OCI-LY7 (cell line): Measurements from ENCODE around the gene MED15. TPM values are rescaled to one million over a fixed set of nuclear protein-coding genes. Genes with fewer than 3 reads are reported as not detected.
"Not testable (repeated sequence)": the region's sequence is repeated elsewhere in the genome, so short reads cannot be mapped to it uniquely, and the experiment has no call there.

Source experiments
- BruUV-seq: library from RNA; stranded (reverse); fragments of 400-500 nt; replicated peaks from 2 replicates; lab custom pipeline; 2021; lab: Mats Ljungman, UMichigan
- CTCF ChIA-PET: fragments of 300-600 bp; sonication (Branson Sonifier 250); formaldehyde crosslinking; loops from one replicate; lab custom pipeline; 2022; ENCODE audit warnings: antibody characterized with exemption; ENCODE audit not compliant: unreplicated experiment; lab: Charles Lee
- POLR2A ChIA-PET: fragments of 300-600 bp; sonication (Branson Sonifier 250); formaldehyde crosslinking; loops from one replicate; lab custom pipeline; 2022; ENCODE audit warnings: antibody characterized with exemption; lab: Charles Lee
- DNase-seq: peaks from one replicate; pipeline ENCODE4 v3.0.0-alpha.2; 2015; ENCODE audit warnings: low spot score
- H2AFZ ChIP-seq: fragments of 200-600 bp; sonication (generic), shearing (Covaris generic); 2 replicates; pipeline ENCODE4 v1.6.1; 2014; ENCODE audit warnings: mild to moderate bottlenecking, antibody characterized with exemption, low read length, moderate library complexity
- H3K27ac ChIP-seq: fragments of 200-600 bp; sonication (generic); 2 replicates; pipeline ENCODE4 v1.5.1; 2014; ENCODE audit warnings: mixed run types, low read depth, mild to moderate bottlenecking, moderate library complexity, low read length, inconsistent platforms; ENCODE audit not compliant: poor library complexity, severe bottlenecking
- H3K36me3 ChIP-seq: fragments of 200-600 bp; sonication (generic); 2 replicates; pipeline ENCODE4 v1.6.1; 2014; ENCODE audit warnings: mild to moderate bottlenecking, antibody characterized with exemption, low read length, moderate library complexity, mixed read lengths; ENCODE audit not compliant: insufficient read depth
- H3K4me1 ChIP-seq: fragments of 200-600 bp; sonication (generic); 2 replicates; pipeline ENCODE4 v1.5.1; 2014; ENCODE audit warnings: mild to moderate bottlenecking, low read length; ENCODE audit not compliant: insufficient read depth, poor library complexity, severe bottlenecking
- H3K4me2 ChIP-seq: fragments of 200-600 bp; sonication (generic); 2 replicates; pipeline ENCODE4 v1.6.1; 2014; ENCODE audit warnings: mild to moderate bottlenecking, low read length
- H3K4me3 ChIP-seq: fragments of 200-600 bp; sonication (generic); 2 replicates; pipeline ENCODE4 v1.5.1; 2014; ENCODE audit warnings: mild to moderate bottlenecking, low read depth, low read length; ENCODE audit not compliant: poor library complexity, severe bottlenecking
- H3K79me2 ChIP-seq: fragments of 200-600 bp; sonication (generic); 2 replicates; pipeline ENCODE4 v1.6.1; 2016; ENCODE audit warnings: low read depth, mild to moderate bottlenecking, low read length, moderate library complexity, mixed read lengths; ENCODE audit not compliant: insufficient read depth
- H3K9me2 ChIP-seq: fragments of 200-600 bp; sonication (generic); 2 replicates; pipeline ENCODE4 v1.6.1; 2016; ENCODE audit warnings: mild to moderate bottlenecking, low read length, mixed read lengths; ENCODE audit not compliant: insufficient read depth
- H3K9me3 ChIP-seq: fragments of 200-600 bp; sonication (generic); 2 replicates; pipeline ENCODE4 v1.6.1; 2014; ENCODE audit warnings: mild to moderate bottlenecking, mixed run types, low read length, mixed read lengths
- H4K20me1 ChIP-seq: fragments of 200-600 bp; sonication (generic); 2 replicates; pipeline ENCODE4 v1.6.1; 2014; ENCODE audit warnings: mild to moderate bottlenecking, antibody characterized with exemption, low read length, moderate library complexity, mixed read lengths; ENCODE audit not compliant: insufficient read depth
- EZH2phosphoT487 ChIP-seq: fragments of 200-600 bp; sonication (generic); IDR thresholded peaks from 2 replicates; pipeline ENCODE4 v1.6.1; 2018; ENCODE audit warnings: low read depth, borderline replicate concordance, mild to moderate bottlenecking, mixed run types, antibody characterized with exemption, low read length, moderate library complexity, mixed read lengths
- intact Hi-C: fragments of 100-400 bp; cut with micrococcal nuclease; formaldehyde crosslinking; loops from one replicate; pipeline ENCODE4 v1.10.0; 2022; ENCODE audit not compliant: unreplicated experiment
- total RNA-seq, 2 experiments: library from RNA; depleted of rRNA in 1 of 2; stranded (reverse); fragments of >200 nt in 1 of 2; shearing (Covaris generic) in 1 of 2; gene quantifications; 2 replicates each; pipeline ENCODE4 v1.2.3, GENCODE V29; 2014 to 2022
- TF ChIP-seq, protein P1 (sequence below): fragments of 200-600 bp; sonication (generic); conservative IDR thresholded peaks from 2 replicates; pipeline ENCODE4 v1.5.1; 2014; ENCODE audit warnings: mild to moderate bottlenecking, antibody characterized with exemption, low read length, moderate library complexity, mixed read lengths

Gene MED15
- total RNA-seq, 2 experiments from 2014 or later = 28.7 to 79.2 TPM

DNA sequence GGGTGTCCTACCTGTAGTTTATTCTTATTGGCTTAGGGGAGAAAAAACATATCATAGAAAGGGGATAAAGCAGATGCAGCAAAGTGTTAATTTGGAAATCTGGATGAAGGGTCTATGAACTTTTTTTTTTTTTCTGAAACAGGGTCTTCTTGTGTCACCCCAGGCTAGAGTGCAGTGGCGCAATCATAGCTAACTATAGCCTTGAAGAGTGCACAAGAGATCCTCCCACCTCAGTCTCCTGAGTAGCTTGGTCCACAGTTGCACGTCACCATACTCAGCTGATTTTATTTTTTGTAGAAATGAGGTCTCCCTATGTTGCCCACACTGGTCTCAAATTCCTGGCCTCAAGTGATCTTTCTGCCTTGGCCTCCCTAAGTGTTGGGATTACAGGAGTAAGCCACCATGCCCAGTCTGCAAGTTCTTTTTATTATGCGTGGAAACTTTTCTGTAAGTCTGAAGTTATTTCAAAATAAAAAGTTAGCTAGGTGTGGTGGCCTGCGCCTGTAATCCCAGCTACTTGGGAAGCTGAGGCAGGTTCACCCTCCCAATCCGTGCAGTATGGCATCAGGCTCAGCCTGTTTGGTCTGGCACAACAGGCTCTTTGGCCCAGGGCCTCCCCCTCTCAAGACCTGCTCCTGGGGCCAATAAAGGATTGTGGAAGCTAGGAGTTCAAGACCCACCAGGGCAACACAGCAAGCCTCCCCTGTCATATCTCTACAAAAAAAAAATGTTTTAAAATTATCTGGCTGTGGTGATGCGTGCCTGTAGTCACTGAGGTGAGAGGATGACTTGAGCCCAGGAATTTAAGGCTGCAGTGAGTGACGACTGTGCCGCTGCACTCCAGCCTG is 111.9 kb downstream of the MED15 start:
- Histone ChIP-seq H3K9me2 (no peaks in the 10 kb centered on the region), H2AFZ (no peak overlapping the region), H3K27ac (no peak overlapping the region), H3K36me3 (no peaks in the 10 kb centered on the region), H4K20me1 (no peaks in the 10 kb centered on the region), H3K4me1 (no peaks in the 10 kb centered on the region), H3K4me2 (no peak overlapping the region), H3K9me3 (no peaks in the 10 kb centered on the region), H3K4me3 (no peak overlapping the region), H3K79me2 (no peaks in the 10 kb centered on the region)
- TF ChIP-seq EZH2phosphoT487 = no peak
- TF ChIP-seq, protein P1, sequence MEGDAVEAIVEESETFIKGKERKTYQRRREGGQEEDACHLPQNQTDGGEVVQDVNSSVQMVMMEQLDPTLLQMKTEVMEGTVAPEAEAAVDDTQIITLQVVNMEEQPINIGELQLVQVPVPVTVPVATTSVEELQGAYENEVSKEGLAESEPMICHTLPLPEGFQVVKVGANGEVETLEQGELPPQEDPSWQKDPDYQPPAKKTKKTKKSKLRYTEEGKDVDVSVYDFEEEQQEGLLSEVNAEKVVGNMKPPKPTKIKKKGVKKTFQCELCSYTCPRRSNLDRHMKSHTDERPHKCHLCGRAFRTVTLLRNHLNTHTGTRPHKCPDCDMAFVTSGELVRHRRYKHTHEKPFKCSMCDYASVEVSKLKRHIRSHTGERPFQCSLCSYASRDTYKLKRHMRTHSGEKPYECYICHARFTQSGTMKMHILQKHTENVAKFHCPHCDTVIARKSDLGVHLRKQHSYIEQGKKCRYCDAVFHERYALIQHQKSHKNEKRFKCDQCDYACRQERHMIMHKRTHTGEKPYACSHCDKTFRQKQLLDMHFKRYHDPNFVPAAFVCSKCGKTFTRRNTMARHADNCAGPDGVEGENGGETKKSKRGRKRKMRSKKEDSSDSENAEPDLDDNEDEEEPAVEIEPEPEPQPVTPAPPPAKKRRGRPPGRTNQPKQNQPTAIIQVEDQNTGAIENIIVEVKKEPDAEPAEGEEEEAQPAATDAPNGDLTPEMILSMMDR = no peak
- BruUV-seq = no TSS peak
- intact Hi-C loops = loop anchor here (10.0 kb wide), 1 partner anchor 166 kb away; no protein-coding TSS in a partner anchor
- CTCF ChIA-PET = no interaction called here
- POLR2A ChIA-PET = interaction anchor here (0.5 kb wide), 1 partner anchor 103 kb away, joined by 3 read pairs; no protein-coding TSS in a partner anchor
- no peak for DNase-seq

DNA sequence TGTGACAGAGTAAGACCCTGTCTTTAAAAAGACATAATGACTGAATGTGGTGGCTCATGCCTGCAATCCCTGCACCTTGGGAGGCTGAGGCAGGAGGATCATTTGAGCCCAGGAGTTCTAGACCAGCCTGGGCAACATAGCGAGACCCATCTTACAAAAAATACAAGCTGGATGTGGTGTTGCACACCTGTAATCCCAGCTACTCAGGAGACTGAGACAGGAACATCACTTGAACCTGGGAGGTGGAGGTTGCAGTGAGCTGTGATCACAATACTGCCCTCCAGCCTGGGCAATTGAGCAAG is 112.4 kb downstream of the MED15 start:
- H3K27ac ChIP-seq, H4K20me1 ChIP-seq, H3K9me2 ChIP-seq, H3K36me3 ChIP-seq, H2AFZ ChIP-seq, H3K9me3 ChIP-seq, H3K4me3 ChIP-seq, DNase-seq, H3K79me2 ChIP-seq, POLR2A ChIA-PET, H3K4me2 ChIP-seq, BruUV-seq, CTCF ChIA-PET, H3K4me1 ChIP-seq: not testable (repeated sequence)
- intact Hi-C loops = loop anchor here (10.0 kb wide), 1 partner anchor 165 kb away; no protein-coding TSS in a partner anchor

DNA sequence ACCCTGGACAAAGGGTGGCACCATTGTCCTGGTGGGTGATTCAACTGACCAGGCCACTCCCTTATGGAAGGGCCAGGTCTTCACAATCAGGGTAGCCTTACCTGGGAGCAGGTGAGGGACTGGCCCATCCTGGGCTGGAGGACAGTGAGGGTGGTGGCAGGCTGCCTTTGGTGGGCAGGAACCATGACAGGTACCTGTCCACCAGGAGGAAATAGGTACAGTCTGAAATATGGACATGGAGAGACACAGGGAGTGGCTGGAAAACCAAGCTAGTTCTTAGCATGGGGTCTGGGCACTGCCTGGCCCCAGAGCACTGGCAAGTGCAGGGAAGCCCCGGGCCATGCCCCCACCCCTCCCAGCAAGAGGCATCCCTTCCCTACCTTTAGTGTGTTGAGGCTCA is 113.8 kb downstream of the MED15 start:
- no peak overlapping the region for H3K4me2 ChIP-seq
- ChIA-PET CTCF (no interaction called here), POLR2A (no interaction called here)
- H3K36me3 ChIP-seq = no peaks in the 10 kb centered on the region
- no peaks in the 10 kb centered on the region for H4K20me1 ChIP-seq
- H2AFZ ChIP-seq = no peak overlapping the region
- no peak overlapping the region for H3K4me3 ChIP-seq
- TF ChIP-seq EZH2phosphoT487 = no peak
- TF ChIP-seq, protein P1 = no peak
- no peaks in the 10 kb centered on the region for H3K9me2 ChIP-seq
- H3K27ac ChIP-seq = no peak overlapping the region
- H3K9me3 ChIP-seq = no peaks in the 10 kb centered on the region
- no peak for DNase-seq
- no peaks in the 10 kb centered on the region for H3K4me1 ChIP-seq
- no TSS peak for BruUV-seq
- intact Hi-C loops = no loop called here
- H3K79me2 ChIP-seq = no peaks in the 10 kb centered on the region
